HPDE6-E6E7 (cell line): ENCODE results near the gene ATAT1.

Experiments
- DNase-seq: peaks from one replicate; pipeline ENCODE4 v3.0.0; 2011; ENCODE audit warnings: missing footprints; ENCODE audit errors: extremely low spot score

The ATAT1 gene

DNA sequence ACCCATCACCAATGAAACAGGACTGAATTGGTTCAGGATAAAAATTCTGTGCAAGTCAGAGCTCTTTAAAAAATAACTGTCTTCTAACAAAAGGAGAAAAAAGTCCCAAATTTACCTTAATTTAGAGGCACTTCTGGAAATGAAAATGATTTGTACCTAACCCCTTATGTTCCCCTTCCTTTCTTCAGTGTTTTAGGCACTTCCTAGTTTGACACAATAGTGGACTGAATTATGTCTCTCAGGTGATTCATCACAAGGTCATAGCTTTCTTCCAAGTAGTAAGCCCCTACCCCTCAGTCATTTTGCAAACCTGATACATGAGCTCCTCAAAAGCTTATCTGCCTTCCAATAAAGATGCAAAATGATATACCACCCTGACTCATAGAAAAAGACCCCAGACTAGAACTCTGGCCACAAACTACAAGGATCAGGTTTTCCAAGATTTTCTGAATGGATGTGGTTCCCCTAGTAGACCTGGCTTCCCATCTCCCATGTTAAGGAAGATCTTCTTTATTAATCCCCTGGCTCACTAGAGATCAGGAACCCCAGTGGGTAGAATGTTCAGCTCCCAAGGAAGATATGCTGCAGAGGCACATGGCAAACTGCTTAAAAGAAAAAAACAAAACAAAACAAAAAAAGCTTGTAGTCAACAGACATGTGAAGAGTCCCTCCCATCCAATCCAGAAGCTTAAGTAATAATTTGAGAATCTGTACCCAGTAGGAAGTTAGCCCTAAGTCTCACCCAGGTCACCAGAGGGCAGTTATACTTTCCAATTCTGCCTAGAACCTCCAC, 13.2 kb upstream of the ATAT1 start:
- no peak for DNase-seq

DNA sequence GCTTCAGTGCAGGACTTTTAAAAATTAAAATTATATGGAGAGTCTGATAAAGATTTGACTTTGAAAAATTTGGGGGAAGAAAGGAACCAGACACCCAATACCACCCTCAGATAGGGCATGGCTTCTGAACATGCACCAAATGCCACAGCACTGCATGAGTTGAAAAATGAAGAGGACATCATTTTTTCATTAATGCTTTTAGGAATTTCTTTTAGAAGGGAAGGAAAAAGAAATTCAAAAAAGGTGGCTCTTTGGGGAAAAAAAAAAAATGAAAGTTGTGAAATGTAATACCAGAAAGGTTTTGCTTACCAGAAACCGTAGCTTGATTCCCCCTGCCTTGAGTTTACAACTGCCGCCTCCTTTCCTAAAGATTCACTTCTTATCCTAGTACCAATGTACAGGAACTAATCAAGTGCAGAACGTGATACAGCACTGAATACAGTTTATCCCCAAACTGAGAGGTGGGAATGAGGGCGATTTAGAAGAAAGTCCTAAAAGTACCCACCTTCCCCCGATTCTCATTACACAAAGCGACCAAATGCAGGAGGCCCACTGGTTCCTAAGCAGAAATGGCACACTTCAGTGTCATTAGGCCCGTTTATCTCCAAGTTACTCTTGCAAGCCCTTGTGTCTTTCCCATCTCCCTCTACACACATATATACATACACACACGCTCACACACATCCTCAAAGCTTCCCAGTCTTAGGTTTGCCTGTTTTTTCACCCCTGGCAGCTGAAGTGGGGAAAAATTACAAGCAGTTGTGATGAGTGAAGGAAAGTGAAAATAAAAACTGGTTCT, 12.4 kb upstream of the ATAT1 start:
- no peak for DNase-seq

DNA sequence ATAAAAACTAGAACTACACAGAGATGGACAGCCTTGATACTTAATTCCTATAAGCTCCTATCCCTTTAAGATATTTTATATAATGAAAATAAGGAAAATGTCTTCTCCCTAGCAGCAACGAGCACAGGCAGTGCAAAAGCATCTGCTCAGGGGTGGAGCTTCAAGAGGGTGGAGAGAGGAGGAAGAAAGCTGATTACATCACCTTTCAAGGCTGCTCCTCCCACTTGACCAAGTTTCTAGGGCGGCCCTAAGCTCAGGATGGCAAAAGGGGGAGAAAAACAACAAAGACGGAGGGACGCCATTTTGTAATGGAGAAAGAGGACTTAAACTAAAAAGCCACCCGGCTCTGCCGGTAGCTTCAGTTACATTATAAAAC, 11.8 kb upstream of the ATAT1 start:
- peak; percentile 80 for DNase-seq

DNA sequence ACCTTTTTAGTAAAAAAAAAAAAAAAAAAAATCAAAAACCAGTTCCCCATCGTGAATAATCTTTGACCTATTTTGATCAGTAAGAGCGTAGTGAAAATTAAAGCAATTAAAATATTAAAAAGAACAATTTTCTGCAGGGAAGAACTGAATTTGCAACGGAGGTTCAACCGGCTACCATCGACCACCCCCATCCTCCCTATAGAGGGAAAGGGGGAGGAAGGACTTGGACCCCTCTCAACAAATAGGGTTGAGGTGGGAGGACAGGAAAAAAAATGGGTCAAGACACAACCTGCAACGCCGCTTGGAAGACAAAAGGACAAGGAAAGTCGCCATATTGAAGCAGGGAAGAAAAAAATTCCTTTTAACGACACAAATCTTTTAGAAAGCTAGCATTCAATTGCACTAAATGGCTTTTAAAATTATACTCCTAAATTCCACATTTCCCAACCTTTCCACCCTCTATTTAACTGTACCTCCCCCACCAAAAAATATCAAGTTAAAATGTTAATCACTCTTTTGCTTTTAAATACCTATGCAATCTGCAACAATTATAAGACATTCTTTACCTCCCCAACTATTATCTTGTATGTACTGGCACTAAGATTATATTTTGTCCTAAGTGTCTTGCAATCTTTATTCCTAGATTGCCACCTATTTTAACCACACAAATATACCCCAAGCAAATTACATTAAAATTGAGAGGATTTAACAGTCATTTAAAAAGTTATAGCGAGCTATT, 11.3 kb upstream of the ATAT1 start:
- DNase-seq, result no peak

DNA sequence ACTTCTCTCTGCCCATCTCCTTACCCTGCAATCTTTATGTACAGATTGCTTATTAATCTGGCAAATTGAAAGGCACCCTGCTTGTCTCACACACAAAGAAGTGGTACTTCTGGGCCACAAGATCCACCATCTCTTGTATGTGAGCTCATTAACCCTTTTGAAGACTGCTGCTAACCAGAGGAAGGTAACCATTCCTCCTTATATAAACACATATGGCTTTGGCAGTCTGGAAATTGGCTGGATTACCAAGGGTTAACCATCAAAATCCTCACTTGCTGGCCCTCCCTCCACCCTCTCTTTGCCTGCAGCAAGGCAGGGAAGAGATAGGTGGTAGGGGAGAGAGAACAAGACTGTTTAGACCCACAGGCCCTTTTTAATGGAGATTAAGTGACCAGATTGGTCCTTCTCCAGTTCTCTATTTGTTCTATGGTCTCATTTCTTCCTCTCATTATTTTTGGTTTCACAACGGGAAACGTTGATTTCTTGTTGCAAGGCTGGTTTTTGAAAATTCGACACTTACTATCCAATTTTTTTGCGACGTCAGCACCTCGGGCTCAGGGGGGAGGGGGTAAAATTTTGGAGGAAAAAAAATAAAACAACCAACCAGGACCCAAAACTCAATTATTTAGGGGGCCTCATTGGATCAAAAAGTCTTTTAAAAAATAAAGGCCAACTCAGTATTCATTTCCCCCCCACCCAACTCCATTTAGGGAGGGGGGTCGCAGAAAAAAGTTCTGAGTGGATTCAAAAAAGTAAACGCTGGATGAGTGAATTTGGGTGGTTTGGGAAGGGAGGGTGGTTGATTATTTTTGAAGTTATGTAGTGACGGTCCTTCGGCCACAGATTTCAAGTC, 10.5 kb upstream of the ATAT1 start:
- DNase-seq, result no peak

DNA sequence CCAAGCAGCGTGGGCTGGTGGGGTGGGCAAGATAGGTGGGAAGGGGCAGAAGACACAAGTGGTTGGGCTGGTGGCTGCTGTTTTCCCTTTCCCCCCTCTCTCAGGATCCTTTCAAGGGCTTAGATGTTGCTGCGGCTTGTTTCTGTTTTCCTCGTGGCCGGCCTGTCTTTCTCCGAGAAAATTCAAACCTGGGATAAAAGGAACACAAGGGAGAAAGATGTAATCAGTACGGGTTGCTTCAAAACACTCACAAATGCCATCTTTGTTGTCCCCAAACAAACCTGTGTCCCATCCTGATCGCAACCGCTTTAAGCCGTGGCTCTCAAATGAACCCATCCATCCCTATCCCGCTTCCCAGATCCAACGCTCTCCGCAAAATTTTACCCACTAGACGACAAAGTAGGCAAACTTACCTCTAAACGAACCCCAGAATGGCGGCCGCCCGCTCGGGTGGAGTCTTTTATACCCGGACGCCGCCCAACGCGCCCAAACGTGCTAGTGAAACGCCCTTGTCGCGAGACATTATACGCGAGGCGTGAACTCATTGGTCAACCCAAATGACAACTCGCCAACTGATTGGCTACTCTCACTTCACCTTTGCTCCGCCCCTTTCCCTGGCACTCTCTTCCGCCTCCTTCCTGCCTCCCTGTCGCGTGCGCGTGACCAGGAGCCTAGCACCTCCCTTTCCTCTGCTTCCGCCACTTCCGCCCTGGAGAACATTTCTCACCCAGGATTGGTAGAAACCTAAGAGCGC, 9.7 kb upstream of the ATAT1 start, which contains the start of gene PPP1R10:
PPP1R10 (minus strand) TSS at position 433 of the 754 bp plus-strand sequence. CDS start 7,299 bp downstream, outside the sequence.
- DNase-seq, result peak; percentile 93

DNA sequence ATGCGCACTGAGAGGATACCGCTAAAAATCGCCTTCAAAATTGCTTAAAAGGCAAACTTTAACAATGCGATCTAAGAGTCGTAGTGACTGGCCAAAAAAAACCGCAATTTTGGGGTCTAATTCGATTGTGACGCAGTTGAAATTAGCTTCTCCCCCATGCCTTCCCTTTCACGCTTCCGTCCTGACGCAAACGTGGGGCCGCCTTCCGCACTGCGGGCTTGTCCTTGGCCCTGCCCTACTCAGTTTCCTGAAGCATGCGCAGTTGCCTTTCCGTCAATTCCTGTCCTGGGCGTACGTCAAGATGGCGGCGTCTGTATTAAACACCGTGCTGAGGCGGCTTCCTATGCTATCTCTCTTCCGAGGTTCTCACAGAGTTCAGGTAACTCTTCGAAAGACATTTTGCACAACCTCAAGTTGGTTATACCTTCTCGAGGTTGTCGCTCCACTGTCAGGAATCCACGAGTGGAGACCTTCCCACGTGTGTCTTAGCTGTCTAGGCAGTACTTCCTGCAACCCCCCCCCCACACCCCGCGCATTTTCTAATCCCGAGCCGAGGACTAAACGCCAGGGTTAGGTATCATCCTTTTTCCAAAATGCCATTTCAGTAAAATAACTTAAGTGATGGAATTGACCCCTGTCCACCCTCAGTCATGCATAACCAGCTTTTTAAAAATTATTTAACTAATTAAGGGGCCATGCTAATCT, 9.0 kb upstream of the ATAT1 start, which contains the start of gene MRPS18B:
MRPS18B (plus strand) TSS at position 276 of the 705 bp plus-strand sequence; CDS start at position 302, 26 bp downstream.
- DNase-seq, result peak; percentile 92

DNA sequence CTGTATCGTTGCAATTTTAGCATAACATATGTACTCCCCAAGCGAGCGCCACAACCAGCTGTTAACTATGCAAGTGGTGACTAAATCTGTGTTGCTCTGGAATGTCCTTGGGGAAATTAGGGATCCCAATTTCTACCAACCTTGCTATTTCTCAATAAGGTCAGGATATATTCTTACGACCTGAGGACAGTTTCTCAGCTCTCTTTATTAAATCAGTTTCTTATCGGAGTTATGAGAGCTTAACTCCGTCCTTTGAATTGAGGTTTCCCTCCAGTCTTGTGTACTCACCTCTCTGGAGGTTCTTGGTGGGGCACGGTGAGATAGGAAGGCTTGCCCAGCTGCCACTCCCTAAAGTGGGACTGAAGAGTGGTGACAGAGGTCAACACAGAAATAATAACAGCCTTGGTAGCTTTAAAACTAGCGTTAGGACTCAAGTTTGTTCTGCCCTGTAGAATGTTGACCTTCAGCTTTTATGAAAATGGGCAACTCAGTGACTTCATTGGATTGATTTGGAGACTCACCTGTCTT, 8.3 kb upstream of the ATAT1 start:
- DNase-seq, result no peak

DNA sequence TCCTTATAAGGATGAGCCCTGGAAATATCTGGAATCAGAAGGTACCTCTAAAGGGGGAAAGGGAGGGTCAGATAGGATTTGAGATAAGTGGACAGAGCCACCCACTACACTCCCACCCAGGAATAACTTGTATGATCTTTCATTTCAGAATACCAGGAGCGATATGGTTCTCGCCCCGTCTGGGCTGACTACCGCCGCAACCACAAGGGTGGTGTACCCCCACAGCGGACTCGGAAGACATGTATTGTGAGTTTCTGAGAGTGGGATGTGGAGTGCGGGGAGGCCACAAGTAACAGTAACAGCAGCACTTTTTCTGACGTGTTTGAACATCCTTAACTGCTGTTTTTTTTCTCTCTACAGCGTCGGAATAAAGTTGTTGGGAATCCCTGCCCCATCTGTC, 7.1 kb upstream of the ATAT1 start:
- DNase-seq, result no peak

DNA sequence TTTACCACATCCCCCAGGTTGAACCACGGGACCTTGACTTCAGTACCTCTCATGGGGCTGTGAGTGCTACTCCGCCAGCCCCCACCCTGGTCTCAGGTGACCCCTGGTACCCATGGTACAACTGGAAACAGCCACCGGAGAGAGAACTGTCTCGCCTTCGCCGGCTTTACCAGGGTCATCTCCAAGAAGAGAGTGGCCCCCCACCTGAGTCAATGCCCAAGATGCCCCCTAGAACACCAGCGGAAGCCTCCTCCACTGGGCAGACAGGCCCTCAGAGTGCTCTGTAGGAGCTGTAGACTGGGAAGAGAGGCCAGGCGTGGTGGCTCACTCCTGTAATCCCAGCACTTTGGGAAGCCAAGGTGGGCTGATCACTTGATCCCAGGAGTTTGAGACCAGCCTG, 1.2 kb upstream of the ATAT1 start:
- no peak for DNase-seq

DNA sequence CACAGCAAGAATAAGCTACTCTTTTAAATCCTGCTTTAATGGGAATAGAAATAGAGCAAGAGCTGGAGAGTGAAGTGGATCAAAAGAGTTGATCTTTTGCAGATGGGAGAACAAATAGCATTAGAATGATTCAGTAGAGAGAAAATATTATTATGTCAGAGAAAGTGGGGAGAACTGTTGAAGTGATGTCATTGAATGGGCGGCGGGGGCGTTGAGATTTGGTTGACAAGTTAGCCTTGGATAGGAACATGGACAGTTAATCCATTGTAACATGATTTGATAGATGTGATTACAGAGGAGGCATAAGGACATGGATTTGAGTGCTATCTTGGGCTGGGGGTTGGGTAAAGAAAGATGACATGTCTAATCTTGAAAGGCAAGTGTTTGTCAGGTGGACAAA, 9.2 kb downstream of the ATAT1 start:
- no peak for DNase-seq

DNA sequence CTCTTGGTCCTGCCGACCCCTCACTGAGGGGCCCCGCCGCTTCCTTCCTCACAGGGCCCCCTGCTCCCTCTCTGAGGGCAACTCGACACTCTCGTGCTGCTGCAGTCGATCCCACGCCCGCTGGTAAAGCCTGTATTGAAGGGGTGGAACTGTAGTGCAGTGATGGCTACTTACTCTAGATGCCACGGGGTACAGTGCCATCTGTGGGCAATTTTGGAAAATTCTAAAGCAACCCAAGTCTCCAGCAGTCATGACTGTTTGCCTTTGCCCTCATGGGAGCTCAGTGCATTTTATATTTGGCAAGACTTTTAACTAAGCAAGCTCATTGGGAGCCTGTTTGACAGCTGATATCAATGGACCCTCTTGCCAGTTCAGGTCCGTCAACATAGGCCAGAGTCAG, 13.8 kb downstream of the ATAT1 start:
- DNase-seq, result no peak

DNA sequence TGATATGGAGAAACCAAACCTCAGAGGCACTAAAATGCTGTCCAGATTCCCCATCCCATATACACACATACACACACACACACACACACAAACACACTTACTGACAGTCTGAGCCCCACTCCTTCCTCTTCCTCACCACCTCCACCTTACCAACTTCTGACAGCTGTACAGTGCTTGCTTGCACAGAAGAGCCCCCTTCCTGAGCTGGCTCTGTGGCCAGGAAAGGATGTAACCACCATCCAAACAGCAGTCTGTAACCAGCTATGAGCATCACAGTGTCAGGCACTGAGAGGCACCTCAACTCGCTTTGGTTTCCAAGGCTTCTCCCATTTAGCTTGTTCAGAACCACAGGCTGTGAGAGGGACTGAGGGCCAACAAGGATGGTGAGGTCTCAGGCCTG, 14.4 kb downstream of the ATAT1 start:
- no peak for DNase-seq

DNA sequence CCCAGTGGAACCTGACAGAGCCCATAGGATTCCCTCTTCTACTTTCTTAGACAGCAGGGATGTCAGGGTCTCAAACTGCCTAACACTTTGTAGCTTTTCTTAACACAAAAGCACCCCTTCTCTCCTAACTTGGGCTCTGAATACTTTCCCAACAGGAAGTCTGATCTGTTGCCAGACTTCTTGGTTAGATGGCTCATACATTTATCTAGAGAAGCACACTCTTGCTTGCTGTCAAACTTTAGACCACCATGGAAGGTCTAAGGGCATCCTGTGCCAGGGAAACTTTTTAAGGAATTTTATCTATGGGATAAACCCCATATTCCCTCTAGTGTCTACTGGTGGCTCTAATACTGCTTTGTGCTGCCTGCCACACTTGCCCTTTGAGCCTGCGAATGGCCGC, 17.0 kb downstream of the ATAT1 start:
- no peak for DNase-seq

DNA sequence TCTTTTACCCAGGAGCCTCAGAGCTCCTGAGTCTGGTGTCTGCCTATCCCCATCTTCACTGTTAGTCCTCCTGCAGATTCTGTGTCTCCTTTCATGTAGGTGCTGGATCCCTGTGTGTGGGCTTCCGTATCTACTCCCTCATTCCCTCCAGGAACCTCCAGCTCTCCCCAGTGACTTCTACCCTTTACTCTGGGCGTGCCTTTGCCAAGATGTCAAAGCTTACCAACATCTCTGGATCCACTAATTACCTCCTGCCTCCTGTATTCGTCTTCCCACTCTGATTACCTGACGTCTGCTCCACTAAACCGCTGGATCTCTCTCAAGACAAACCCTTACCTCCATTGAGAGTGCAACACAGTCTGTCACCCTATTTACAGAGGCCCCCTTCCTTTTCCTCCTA, 18.1 kb downstream of the ATAT1 start:
- DNase-seq, result no peak

DNA sequence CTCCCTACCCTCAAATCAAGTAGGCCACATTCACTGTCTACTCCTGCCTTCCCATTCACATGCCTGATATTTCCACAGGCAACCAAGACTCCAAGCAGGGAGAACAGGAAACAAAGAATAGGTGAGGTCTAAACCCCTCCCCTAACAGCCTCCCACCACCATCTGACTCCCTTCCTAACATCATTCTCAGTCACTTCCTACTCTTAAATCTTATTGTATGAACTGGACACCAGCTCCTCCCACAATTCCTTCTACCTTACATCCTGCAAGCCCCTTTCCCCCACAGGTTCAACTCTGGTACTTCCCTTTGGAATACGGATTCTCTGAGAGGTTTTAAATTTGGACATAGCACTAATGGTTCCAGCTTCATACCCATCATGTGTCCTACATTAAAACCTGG, 19.3 kb downstream of the ATAT1 start:
- no peak for DNase-seq

DNA sequence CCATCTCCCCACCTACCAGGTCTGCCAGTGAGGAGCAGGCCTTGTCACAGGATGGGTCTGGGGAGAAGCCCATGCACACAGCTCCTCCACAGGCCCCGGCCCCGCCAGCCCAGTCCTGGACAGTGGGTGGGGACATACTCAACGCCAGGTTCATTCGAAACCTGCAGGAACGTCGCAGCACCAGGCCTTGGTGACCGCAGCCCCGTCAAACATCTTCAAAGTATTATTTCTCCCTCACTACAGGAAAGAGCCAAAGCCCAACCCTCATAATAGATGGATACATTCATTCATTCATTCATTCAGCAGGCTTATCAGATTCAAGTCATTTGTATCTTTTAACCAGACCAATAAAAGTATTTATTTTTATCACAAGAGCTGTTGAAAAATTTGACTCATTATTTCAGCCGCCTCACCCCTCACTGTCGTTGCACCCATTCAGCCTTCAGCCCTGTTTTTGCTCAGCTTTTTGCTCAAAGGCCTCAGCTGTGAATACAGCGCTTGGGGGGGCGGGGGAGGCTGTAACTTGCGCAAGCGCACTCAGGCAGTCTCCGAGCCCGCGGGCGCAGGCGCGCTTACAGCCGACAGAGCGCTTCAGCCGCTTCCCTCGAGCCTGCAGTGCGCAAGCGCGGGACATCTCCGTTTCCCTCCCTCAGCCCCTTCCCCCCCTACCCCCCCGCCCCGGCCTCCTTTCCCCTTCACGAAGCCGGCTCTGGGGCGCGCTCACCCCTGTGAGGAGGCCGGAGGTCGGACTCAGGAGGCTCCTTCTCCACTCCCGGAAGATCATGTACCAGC, 20.0 kb downstream of the ATAT1 start, which contains the start of gene C6orf136:
C6orf136 (plus strand) TSS at position 684 of the 792 bp plus-strand sequence; CDS start at position 783, 99 bp downstream.
- peak; percentile 95 for DNase-seq

DNA sequence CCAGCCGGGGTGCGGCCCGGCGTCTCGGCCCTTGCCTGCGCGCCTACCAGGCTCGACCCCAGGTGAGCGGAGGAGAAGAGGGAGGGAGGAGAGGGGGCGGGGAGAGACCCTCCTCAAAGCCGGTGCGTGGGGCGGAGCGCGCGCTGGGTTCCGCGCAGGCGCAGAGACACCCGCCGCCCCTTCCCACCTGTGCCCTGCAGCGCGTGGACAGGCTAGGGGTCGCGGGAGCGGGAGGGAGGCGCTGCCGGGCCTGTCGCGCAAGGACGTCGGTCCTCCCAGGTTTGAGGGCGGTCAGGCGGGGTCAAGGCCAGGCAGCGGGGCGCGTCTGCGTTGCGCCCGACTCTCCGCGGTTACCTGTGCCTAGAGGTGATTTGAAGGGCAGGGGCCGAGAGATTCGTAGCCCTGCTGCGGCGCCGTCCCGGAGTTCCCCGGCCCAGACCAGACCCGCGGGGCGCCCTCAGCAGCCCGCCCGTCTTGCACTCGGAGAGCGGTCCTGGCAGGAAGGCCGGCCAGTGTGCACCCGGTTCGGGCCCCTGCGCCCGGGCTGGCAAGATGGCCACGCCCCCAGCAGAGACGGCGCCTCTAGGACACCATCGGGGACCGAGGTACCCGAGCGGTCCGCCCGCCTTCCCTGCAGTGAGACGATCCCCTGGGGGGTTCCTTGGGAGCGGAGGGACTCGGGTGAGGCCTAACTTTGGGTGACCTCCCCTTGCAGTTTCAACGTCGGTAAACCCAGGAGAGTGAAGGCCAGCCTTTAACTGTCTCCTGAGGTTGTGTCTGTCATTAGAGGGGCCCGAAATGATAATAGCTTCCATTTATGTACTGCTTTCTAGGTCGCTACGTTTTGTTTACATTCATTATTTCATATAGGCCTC, 20.8 kb downstream of the ATAT1 start:
- DNase-seq, result peak; percentile 48
